NCI-H146 treated with DMSO at 0.1 percent for 48 hours (cell line): ENCODE measurements around the gene PLPP3.

Source experiments
- DNase-seq: peaks from one replicate; lab custom pipeline; 2025; ENCODE audit not compliant: unreplicated experiment; lab: John Stamatoyannopoulos, UW

PLPP3 gene

GRCh38 chr1:56464294-56464693, 115.1 kb downstream of the PLPP3 start:
- DNase-seq = no peak

- DNase-seq = no peak
Observed at GRCh38 chr1:56463376-56463775, 116.0 kb downstream of the PLPP3 start.

- no peak for DNase-seq
Observed at GRCh38 chr1:56462209-56462608, 117.2 kb downstream of the PLPP3 start.

- no peak for DNase-seq
Observed at GRCh38 chr1:56461158-56462127, 117.9 kb downstream of the PLPP3 start.

GRCh38 chr1:56459260-56459659, 120.1 kb downstream of the PLPP3 start:
- DNase-seq = no peak

GRCh38 chr1:56457756-56458375, 121.5 kb downstream of the PLPP3 start:
- DNase-seq = no peak

GRCh38 chr1:56456435-56457101, 122.8 kb downstream of the PLPP3 start:
- DNase-seq = no peak

- DNase-seq = no peak
Observed at GRCh38 chr1:56453417-56454078, 125.8 kb downstream of the PLPP3 start.

GRCh38 chr1:56453016-56453415, 126.3 kb downstream of the PLPP3 start:
- DNase-seq = no peak

GRCh38 chr1:56452027-56453011, 127.0 kb downstream of the PLPP3 start:
- no peak for DNase-seq

- no peak for DNase-seq
Observed at GRCh38 chr1:56451491-56451890, 127.9 kb downstream of the PLPP3 start.

GRCh38 chr1:56450004-56450666, 129.2 kb downstream of the PLPP3 start:
- DNase-seq = no peak

- DNase-seq = no peak
Observed at GRCh38 chr1:56448529-56449300, 130.6 kb downstream of the PLPP3 start.

- no peak for DNase-seq
Observed at GRCh38 chr1:56447823-56448222, 131.5 kb downstream of the PLPP3 start.

GRCh38 chr1:56446531-56447098, 132.7 kb downstream of the PLPP3 start:
- DNase-seq = no peak

- DNase-seq = no peak
Observed at GRCh38 chr1:56444960-56445646, 134.3 kb downstream of the PLPP3 start.
